Measurements from ENCODE around the gene ZNF582. TPM values are rescaled to one million over a fixed set of nuclear protein-coding genes. Genes with fewer than 3 reads are reported as not detected.

ZNF582 gene
- total and polyA plus RNA-seq, 2 donors (not counting 3 experiments of a cell fraction or from before 2014, with no cell fraction given), result 2.5 to 2.9 TPM

- CTCF ChIA-PET, result interaction anchor here (0.7 to 6.7 kb wide), 10 partner anchors 16 to 718 kb away, joined by 3 to 79 read pairs (median 12); partner anchors contain the start of gene ZSCAN5A
- no peaks in the 10 kb centered on the region for H3K36me3 ChIP-seq (ENCODE audit: control insufficient read depth in 2 of 2, extremely low read depth in 1 of 2, insufficient read depth in 2 of 2, low read length in 2 of 2)
- no peaks in the 10 kb centered on the region for H3K27me3 ChIP-seq (ENCODE audit: control insufficient read depth in 2 of 2, insufficient read depth in 2 of 2, low read length in 2 of 2)
- H3K4me3 ChIP-seq (replicated peaks in 1 of 3; ENCODE audit: insufficient read depth in 1 of 3, low read depth in 1 of 3, low read length in 3 of 3), result no peak overlapping the region
- no peaks in the 10 kb centered on the region for H3K4me1 ChIP-seq (ENCODE audit: control insufficient read depth, extremely low read depth, insufficient read depth, low read length)
- no peaks in the 10 kb centered on the region for H3K79me2 ChIP-seq (ENCODE audit: control insufficient read depth, insufficient read depth, low read length)
- H3K27ac ChIP-seq (ENCODE audit: insufficient read depth, low read depth, low read length), result no peak overlapping the region
- TF ChIP-seq GATA2 (IDR thresholded peaks at IDR 0.05; ENCODE audit: insufficient read depth, insufficient read length, low read depth, low read length) (no peak), EZH2 (IDR thresholded peaks at IDR 0.05; ENCODE audit: borderline replicate concordance, low read depth, low read length, severe bottlenecking) (no peak), CTCF (IDR thresholded peaks at IDR 0.05; ENCODE audit: extremely low read depth in 1 of 2, insufficient read depth in 1 of 2, low read depth in 1 of 2, low read length in 2 of 2) (peak; percentile 56 to 75), FOS (IDR thresholded peaks at IDR 0.05; ENCODE audit: borderline replicate concordance, insufficient read depth, low read length) (no peak), JUN (IDR thresholded peaks at IDR 0.05; ENCODE audit: borderline replicate concordance, insufficient read depth, insufficient read length, low read depth) (no peak)
- no peak overlapping the region for H2AFZ ChIP-seq (ENCODE audit: low read depth, low read length)
- dilution Hi-C loops (cut with MboI; ENCODE audit: extremely low pct_ligation_motif_present, low sequenced_read_pairs), result no loop called here
- no TSS peak for BruUV-seq (replicated peaks)
- DNase-seq (ENCODE audit: low read depth, low spot score) (peak; percentile 55), FAIRE-seq (peak; percentile 82)
- POLR2A ChIA-PET, result no interaction called here
- H3K4me2 ChIP-seq (ENCODE audit: insufficient read depth, low read length), result no peak overlapping the region
- intact Hi-C loops (cut with micrococcal nuclease), result loop anchor here (1.0 kb wide), 2 partner anchors 97 to 270 kb away; no protein-coding TSS in a partner anchor
- no peaks in the 10 kb centered on the region for H3K9me1 ChIP-seq (replicated peaks; ENCODE audit: control insufficient read depth, extremely low read depth, insufficient read depth, low read length)
- H3K9me3 ChIP-seq (replicated peaks; ENCODE audit: control insufficient read depth, insufficient read depth, low read length), result no peaks in the 10 kb centered on the region
- H3K9ac ChIP-seq (replicated peaks; ENCODE audit: extremely low read depth, insufficient read depth, low read length), result no peak overlapping the region
- H4K20me1 ChIP-seq (replicated peaks; ENCODE audit: control insufficient read depth, extremely low read depth, insufficient read depth, low read length), result no peaks in the 10 kb centered on the region
Measured at GRCh38 chr19:56350416-56351045, 42.8 kb downstream of the ZNF582 start.

Data from endothelial cell of umbilical vein (primary cell).